K562 (cell line): ENCODE measurements around the gene GNAI3. TPM values are rescaled to one million over a fixed set of nuclear protein-coding genes. Genes with fewer than 3 reads are reported as not detected.

ENCODE experiments used
- C11orf30 ChIP-seq: fragments of 450-650 bp; IDR thresholded peaks from 2 replicates; pipeline ENCODE4 v1.6.1; 2016; ENCODE audit warnings: low read depth, mild to moderate bottlenecking
- CBX3 ChIP-seq, 2 experiments: IDR thresholded peaks; 1 replicate in 1 of 2; 2 replicates in 1 of 2; pipeline ENCODE4 v1.6.1; 2012; ENCODE audit warnings: inconsistent platforms in 2 of 2, low read length in 2 of 2, borderline replicate concordance in 1 of 2, control low read depth in 1 of 2
- ELF4 ChIP-seq: fragments of 450-650 bp; formaldehyde crosslinking; IDR thresholded peaks from 2 replicates; pipeline ENCODE4 v1.4.0; 2022; ENCODE audit warnings: missing genetic modification characterization
- HDAC2 ChIP-seq: fragments of 450-650 bp; IDR thresholded peaks from 2 replicates; pipeline ENCODE4 v1.6.1; 2016; ENCODE audit warnings: mild to moderate bottlenecking
- JUNB ChIP-seq: fragments of 450-650 bp; formaldehyde crosslinking; conservative IDR thresholded peaks from 2 replicates; pipeline ENCODE4 v1.4.0; 2020; ENCODE audit warnings: mild to moderate bottlenecking
- KLF6 ChIP-seq: fragments of 250-450 bp; sonication (Bioruptor Pico); IDR thresholded peaks from 2 replicates; pipeline ENCODE4 v1.4.0; 2020; ENCODE audit warnings: mild to moderate bottlenecking, moderate library complexity, borderline replicate concordance
- MCM3 ChIP-seq: fragments of 450-650 bp; IDR thresholded peaks from 2 replicates; pipeline ENCODE4 v1.6.1; 2016
- MYBL2 ChIP-seq, 2 experiments: fragments of 450-650 bp in 1 of 2; sonication (generic) in 1 of 2; formaldehyde crosslinking in 1 of 2; IDR thresholded peaks; 2 replicates each; pipeline versions ENCODE4 v1.6.1 to v1.8.1; 2017 to 2022; ENCODE audit warnings: borderline replicate concordance in 1 of 2, inconsistent platforms in 1 of 2, low read depth in 1 of 2, mild to moderate bottlenecking in 1 of 2, missing genetic modification reagents in 1 of 2, moderate library complexity in 1 of 2
- NR2C1 ChIP-seq, 2 experiments: fragments of 450-650 bp; IDR thresholded peaks; 2 replicates each; pipeline ENCODE4 v1.6.1; 2017; ENCODE audit warnings: mild to moderate bottlenecking in 2 of 2, antibody characterized with exemption in 1 of 2, inconsistent platforms in 1 of 2, missing compliant biosample characterization in 1 of 2, missing genetic modification characterization in 1 of 2
- SIRT6 ChIP-seq: IDR thresholded peaks from one replicate; pipeline ENCODE4 v1.6.1; 2012; ENCODE audit warnings: low read depth, mild to moderate bottlenecking, control low read depth, inconsistent platforms, low read length, moderate library complexity
- TRIM28 ChIP-seq: fragments of 450-650 bp; IDR thresholded peaks from 2 replicates; pipeline ENCODE4 v1.6.1; 2017
- ZNF224 ChIP-seq: sonication (generic); formaldehyde crosslinking; IDR thresholded peaks from 2 replicates; pipeline ENCODE4 v1.8.0; 2022; ENCODE audit warnings: mild to moderate bottlenecking, missing genetic modification reagents
- ZNF316 ChIP-seq: fragments of 450-650 bp; IDR thresholded peaks from 2 replicates; pipeline ENCODE4 v1.6.1; 2016
- polyA plus RNA-seq, 8 experiments: library from polyadenylated mRNA; depleted of rRNA in 4 of 8; stranded (reverse) in 5 of 8; unstranded in 3 of 8; fragments of >200 nt; fragmentation: Nextera tagmentation in 2 of 8; fragmentation: Illumina TruSeq in 1 of 8; extraction: Ambion mirVana in 2 of 8; extraction: Trizol in 1 of 8; gene quantifications; 2 replicates each; pipeline versions ENCODE4 v1.2.1 to v1.2.3, GENCODE V29; 2011 to 2014; ENCODE audit warnings: inconsistent platforms in 1 of 8, missing spikeins in 1 of 8
- total RNA-seq, 7 experiments: library from RNA; depleted of rRNA in 6 of 7; stranded (reverse); fragments of >200 nt in 6 of 7; fragmentation: Illumina TruSeq in 2 of 7; extraction: Trizol in 2 of 7; gene quantifications; 2 replicates each; pipeline versions ENCODE4 v1.2.1 to v1.2.3, GENCODE V29; 2011 to 2021; ENCODE audit warnings: low replicate concordance in 1 of 7
- TF ChIP-seq, protein P1 (sequence below): sonication (generic); formaldehyde crosslinking; IDR thresholded peaks from 2 replicates; pipeline ENCODE4 v1.8.1; 2022; ENCODE audit warnings: missing genetic modification reagents
- TF ChIP-seq, protein P2 (sequence below): fragments of 450-650 bp; conservative IDR thresholded peaks from 2 replicates; pipeline ENCODE4 v1.6.1; 2016; ENCODE audit warnings: missing genetic modification characterization, low read depth, mild to moderate bottlenecking, control low read depth, missing compliant biosample characterization
- TF ChIP-seq, protein P3 (sequence below): fragments of 450-650 bp; IDR thresholded peaks from 2 replicates; pipeline ENCODE4 v1.6.1; 2016; ENCODE audit warnings: borderline replicate concordance
- TF ChIP-seq, protein P4 (sequence below), 2 experiments: fragments of 450-650 bp in 1 of 2; IDR thresholded peaks; 2 replicates each; pipeline ENCODE4 v1.6.1; 2011 to 2017; ENCODE audit warnings: low read depth in 2 of 2, antibody characterized with exemption in 1 of 2, borderline replicate concordance in 1 of 2, low read length in 1 of 2, mild to moderate bottlenecking in 1 of 2, mixed read lengths in 1 of 2; ENCODE audit not compliant: control insufficient read depth in 1 of 2
- TF ChIP-seq, protein P5 (sequence below): fragments of 200-400 bp; formaldehyde crosslinking; IDR thresholded peaks from 2 replicates; pipeline ENCODE4 v1.6.1; 2017; ENCODE audit warnings: mild to moderate bottlenecking, low read depth, low read length, moderate library complexity

Gene GNAI3
- total and polyA plus RNA-seq, 9 of the 15 experiments (the other 6 are each of a cell fraction or from before 2014, with no cell fraction given) = 6.3 to 13.2 (median 8.9) TPM

DNA sequence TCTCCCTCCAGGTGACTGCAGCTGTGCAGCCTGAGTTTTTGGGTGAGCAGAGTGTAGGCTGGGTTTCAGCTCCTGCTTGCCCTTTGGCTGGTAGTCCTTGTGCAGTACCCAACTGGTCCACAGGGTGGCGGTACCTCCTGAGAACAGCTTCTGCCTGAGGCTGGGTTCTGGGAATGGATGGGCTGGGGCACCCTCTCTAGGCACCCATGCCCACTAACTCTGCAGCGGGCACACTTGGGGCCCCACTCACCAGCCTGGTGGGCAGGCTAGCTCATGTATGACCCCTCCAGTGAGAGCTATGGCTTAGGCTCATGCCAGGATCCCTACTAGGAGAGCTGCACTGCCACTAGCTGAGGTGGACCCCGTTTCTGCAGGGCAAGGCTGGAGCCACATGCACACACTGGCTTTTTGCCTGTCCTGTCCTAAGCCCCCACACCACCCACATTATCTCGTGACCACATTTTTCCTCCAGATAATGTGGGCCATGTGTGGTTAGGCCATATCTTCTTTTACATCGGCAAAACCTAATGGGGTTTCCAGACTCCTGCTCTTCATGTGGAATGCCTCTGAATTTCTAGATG lies 92.0 kb downstream of the GNAI3 start (continued):
- TF ChIP-seq CBX3 (IDR thresholded peaks at IDR 0.05; ENCODE audit: borderline replicate concordance in 1 of 2, low read length in 2 of 2) (no peak), HDAC2 (no peak), NR2C1 (IDR thresholded peaks at IDR 0.05) (no peak), NR2C1 (tag; IDR thresholded peaks at IDR 0.05) (no peak), JUNB (no peak), KLF6 (CRISPR knock-in tag) (no peak), C11orf30 (no peak), SIRT6 (no peak), MYBL2 (IDR thresholded peaks at IDR 0.05; ENCODE audit: low read depth) (no peak), MYBL2 (CRISPR knock-in tag; IDR thresholded peaks at IDR 0.05; ENCODE audit: borderline replicate concordance) (no peak), TRIM28 (no peak), ZNF224 (no peak), ZNF316 (no peak), MCM3 (no peak), ELF4 (CRISPR knock-in tag) (no peak)
- TF ChIP-seq, protein P1, sequence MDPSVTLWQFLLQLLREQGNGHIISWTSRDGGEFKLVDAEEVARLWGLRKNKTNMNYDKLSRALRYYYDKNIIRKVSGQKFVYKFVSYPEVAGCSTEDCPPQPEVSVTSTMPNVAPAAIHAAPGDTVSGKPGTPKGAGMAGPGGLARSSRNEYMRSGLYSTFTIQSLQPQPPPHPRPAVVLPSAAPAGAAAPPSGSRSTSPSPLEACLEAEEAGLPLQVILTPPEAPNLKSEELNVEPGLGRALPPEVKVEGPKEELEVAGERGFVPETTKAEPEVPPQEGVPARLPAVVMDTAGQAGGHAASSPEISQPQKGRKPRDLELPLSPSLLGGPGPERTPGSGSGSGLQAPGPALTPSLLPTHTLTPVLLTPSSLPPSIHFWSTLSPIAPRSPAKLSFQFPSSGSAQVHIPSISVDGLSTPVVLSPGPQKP = no peak
- TF ChIP-seq, protein P2, sequence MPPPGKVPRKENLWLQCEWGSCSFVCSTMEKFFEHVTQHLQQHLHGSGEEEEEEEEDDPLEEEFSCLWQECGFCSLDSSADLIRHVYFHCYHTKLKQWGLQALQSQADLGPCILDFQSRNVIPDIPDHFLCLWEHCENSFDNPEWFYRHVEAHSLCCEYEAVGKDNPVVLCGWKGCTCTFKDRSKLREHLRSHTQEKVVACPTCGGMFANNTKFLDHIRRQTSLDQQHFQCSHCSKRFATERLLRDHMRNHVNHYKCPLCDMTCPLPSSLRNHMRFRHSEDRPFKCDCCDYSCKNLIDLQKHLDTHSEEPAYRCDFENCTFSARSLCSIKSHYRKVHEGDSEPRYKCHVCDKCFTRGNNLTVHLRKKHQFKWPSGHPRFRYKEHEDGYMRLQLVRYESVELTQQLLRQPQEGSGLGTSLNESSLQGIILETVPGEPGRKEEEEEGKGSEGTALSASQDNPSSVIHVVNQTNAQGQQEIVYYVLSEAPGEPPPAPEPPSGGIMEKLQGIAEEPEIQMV (tag) = no peak
- TF ChIP-seq, protein P3, sequence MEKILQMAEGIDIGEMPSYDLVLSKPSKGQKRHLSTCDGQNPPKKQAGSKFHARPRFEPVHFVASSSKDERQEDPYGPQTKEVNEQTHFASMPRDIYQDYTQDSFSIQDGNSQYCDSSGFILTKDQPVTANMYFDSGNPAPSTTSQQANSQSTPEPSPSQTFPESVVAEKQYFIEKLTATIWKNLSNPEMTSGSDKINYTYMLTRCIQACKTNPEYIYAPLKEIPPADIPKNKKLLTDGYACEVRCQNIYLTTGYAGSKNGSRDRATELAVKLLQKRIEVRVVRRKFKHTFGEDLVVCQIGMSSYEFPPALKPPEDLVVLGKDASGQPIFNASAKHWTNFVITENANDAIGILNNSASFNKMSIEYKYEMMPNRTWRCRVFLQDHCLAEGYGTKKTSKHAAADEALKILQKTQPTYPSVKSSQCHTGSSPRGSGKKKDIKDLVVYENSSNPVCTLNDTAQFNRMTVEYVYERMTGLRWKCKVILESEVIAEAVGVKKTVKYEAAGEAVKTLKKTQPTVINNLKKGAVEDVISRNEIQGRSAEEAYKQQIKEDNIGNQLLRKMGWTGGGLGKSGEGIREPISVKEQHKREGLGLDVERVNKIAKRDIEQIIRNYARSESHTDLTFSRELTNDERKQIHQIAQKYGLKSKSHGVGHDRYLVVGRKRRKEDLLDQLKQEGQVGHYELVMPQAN = no peak
- TF ChIP-seq, protein P4, sequence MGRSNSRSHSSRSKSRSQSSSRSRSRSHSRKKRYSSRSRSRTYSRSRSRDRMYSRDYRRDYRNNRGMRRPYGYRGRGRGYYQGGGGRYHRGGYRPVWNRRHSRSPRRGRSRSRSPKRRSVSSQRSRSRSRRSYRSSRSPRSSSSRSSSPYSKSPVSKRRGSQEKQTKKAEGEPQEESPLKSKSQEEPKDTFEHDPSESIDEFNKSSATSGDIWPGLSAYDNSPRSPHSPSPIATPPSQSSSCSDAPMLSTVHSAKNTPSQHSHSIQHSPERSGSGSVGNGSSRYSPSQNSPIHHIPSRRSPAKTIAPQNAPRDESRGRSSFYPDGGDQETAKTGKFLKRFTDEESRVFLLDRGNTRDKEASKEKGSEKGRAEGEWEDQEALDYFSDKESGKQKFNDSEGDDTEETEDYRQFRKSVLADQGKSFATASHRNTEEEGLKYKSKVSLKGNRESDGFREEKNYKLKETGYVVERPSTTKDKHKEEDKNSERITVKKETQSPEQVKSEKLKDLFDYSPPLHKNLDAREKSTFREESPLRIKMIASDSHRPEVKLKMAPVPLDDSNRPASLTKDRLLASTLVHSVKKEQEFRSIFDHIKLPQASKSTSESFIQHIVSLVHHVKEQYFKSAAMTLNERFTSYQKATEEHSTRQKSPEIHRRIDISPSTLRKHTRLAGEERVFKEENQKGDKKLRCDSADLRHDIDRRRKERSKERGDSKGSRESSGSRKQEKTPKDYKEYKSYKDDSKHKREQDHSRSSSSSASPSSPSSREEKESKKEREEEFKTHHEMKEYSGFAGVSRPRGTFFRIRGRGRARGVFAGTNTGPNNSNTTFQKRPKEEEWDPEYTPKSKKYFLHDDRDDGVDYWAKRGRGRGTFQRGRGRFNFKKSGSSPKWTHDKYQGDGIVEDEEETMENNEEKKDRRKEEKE (IDR thresholded peaks at IDR 0.05; ENCODE audit: borderline replicate concordance in 1 of 2, control insufficient read depth in 1 of 2, low read depth in 2 of 2, low read length in 1 of 2) = no peak
- TF ChIP-seq, protein P5, sequence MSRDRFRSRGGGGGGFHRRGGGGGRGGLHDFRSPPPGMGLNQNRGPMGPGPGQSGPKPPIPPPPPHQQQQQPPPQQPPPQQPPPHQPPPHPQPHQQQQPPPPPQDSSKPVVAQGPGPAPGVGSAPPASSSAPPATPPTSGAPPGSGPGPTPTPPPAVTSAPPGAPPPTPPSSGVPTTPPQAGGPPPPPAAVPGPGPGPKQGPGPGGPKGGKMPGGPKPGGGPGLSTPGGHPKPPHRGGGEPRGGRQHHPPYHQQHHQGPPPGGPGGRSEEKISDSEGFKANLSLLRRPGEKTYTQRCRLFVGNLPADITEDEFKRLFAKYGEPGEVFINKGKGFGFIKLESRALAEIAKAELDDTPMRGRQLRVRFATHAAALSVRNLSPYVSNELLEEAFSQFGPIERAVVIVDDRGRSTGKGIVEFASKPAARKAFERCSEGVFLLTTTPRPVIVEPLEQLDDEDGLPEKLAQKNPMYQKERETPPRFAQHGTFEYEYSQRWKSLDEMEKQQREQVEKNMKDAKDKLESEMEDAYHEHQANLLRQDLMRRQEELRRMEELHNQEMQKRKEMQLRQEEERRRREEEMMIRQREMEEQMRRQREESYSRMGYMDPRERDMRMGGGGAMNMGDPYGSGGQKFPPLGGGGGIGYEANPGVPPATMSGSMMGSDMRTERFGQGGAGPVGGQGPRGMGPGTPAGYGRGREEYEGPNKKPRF = no peak
